ENCODE measurements around the gene PYDC2. TPM values are rescaled to one million over a fixed set of nuclear protein-coding genes. Genes with fewer than 3 reads are reported as not detected.

PYDC2 gene
- total RNA-seq, 1 donor from 2014 or later = not detected

- H3K27me3 Mint-ChIP-seq (ENCODE audit: low read depth) = no peaks in the 10 kb centered on the region
- no peaks in the 10 kb centered on the region for H3K36me3 Mint-ChIP-seq (ENCODE audit: low read depth)
- no peaks in the 10 kb centered on the region for H3K4me1 Mint-ChIP-seq
- H3K27ac Mint-ChIP-seq (ENCODE audit: unreplicated experiment) = no peak overlapping the region
- H3K4me3 Mint-ChIP-seq = no peak overlapping the region
- no peak for DNase-seq (ENCODE audit: low read depth, low spot score)
- no peak for TF ChIP-seq CTCF (conservative IDR thresholded peaks at IDR 0.05)
- no peaks in the 10 kb centered on the region for H3K9me3 Mint-ChIP-seq
Measured at GRCh38 chr3:191440532-191440931, 20.4 kb upstream of the PYDC2 start.

DNA sequence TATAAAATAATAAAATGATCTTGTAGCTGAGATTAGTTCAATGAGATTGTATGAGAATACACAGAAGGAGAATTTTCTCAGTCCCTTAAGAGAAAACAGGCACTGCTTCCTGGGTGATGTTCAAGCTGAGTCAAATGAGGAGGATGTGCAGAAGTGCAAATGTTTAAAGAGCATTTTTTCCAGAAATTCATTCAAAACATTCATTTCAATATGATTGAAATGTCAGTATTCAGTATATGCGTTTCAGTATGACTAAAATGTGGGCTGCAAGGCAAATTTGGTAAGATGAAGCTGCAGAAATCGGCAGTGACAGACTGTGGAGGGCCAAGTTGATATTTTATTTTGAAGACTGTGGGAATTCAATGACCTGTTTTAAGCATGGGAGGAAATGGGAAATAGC lies 19.3 kb upstream of the PYDC2 start:
- no peaks in the 10 kb centered on the region for H3K27me3 Mint-ChIP-seq (ENCODE audit: low read depth)
- H3K36me3 Mint-ChIP-seq (ENCODE audit: low read depth) = no peaks in the 10 kb centered on the region
- no peak overlapping the region for H3K4me3 Mint-ChIP-seq
- H3K4me1 Mint-ChIP-seq = no peaks in the 10 kb centered on the region
- no peak for TF ChIP-seq CTCF (conservative IDR thresholded peaks at IDR 0.05)
- H3K9me3 Mint-ChIP-seq = no peaks in the 10 kb centered on the region
- DNase-seq (ENCODE audit: low read depth, low spot score) = no peak
- no peak overlapping the region for H3K27ac Mint-ChIP-seq (ENCODE audit: unreplicated experiment)

DNA sequence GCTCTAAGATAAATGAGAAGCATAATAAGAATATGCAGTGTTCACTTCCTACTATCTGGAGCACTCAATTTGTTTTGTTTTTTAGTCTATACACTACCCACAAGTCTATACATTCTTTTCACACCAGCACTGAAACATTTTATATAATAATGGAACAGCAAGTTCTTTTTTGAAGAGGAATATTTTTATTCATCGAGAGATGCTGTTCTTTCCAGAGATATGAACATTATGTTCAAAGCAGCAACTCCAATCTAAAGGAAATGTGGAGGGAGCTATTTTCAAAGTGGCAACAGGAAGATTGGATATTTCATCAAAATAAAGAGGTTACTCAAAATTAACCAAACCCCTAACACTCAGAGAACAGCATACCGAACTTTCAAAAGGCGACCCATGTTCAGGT lies 16.4 kb upstream of the PYDC2 start:
- peaks cover 2% of the 10 kb centered on the region for H3K9me3 Mint-ChIP-seq
- TF ChIP-seq CTCF (conservative IDR thresholded peaks at IDR 0.05) = no peak
- H3K4me3 Mint-ChIP-seq = no peak overlapping the region
- no peaks in the 10 kb centered on the region for H3K27me3 Mint-ChIP-seq (ENCODE audit: low read depth)
- no peaks in the 10 kb centered on the region for H3K4me1 Mint-ChIP-seq
- no peaks in the 10 kb centered on the region for H3K36me3 Mint-ChIP-seq (ENCODE audit: low read depth)
- H3K27ac Mint-ChIP-seq (ENCODE audit: unreplicated experiment) = no peak overlapping the region
- DNase-seq (ENCODE audit: low read depth, low spot score) = no peak

DNA sequence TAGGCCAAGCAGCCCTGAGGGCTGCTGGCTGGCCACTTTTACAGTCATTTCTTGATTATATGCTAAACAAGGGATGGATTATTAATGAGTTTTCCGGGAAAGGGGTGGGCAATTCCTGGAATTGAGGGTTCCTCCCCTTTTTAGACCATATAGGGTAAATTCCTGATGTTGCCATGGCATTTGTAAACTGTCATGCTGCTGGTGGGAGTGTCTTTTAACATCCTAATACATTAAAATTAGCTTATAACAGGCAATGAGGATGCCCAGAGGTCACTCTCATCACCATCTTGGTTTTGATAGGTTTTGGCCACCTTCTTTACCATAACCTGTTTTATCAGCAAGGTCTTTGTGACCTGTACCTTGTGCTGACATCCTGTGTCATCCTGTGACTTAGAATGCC lies 11.7 kb upstream of the PYDC2 start:
- DNase-seq (ENCODE audit: low read depth, low spot score) = no peak
- Mint-ChIP-seq H3K36me3 (ENCODE audit: low read depth) (peaks cover 3% of the 10 kb centered on the region), H3K27ac (ENCODE audit: unreplicated experiment) (no peak overlapping the region), H3K4me3 (no peak overlapping the region), H3K27me3 (ENCODE audit: low read depth) (no peaks in the 10 kb centered on the region), H3K4me1 (no peaks in the 10 kb centered on the region), H3K9me3 (peaks cover 5% of the 10 kb centered on the region)
- no peak for TF ChIP-seq CTCF (conservative IDR thresholded peaks at IDR 0.05)

DNA sequence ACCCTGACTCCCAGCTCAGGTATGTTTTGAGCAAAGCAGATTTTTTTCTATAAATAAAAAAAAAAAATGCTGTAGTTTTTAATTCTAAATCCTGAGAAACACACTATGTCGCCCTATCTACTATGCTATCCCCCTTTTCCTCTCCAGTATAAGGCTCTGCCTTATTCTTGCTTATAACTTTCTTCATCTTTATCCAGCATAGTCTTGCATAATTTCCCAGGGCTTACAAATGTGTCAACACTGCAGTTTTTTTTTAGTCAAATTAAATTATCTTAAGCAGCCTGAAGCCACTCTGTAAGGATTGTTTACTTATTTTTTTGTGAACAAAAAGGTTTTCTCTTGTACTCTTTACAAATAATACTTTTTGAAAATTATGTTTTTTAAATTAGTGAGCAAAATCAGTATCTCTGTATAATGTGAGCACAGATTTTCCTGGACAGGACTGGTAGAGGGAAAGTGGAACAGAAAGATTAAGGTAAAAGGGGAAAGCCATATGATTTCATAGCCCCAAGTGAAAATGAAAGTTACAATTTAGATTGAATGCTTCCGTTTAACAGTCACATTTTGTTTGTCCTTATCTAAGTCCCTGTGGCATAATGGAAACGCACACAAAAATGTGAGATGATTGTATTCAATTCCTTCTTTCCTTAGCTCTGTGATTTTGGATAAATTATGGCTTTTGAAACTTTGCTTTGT lies 5.6 kb upstream of the PYDC2 start:
- H3K9me3 Mint-ChIP-seq = peaks cover 3% of the 10 kb centered on the region
- H3K36me3 Mint-ChIP-seq (ENCODE audit: low read depth) = peaks cover 3% of the 10 kb centered on the region
- H3K4me1 Mint-ChIP-seq = no peaks in the 10 kb centered on the region
- TF ChIP-seq CTCF (conservative IDR thresholded peaks at IDR 0.05) = no peak
- no peak for DNase-seq (ENCODE audit: low read depth, low spot score)
- no peak overlapping the region for H3K4me3 Mint-ChIP-seq
- no peak overlapping the region for H3K27ac Mint-ChIP-seq (ENCODE audit: unreplicated experiment)
- no peaks in the 10 kb centered on the region for H3K27me3 Mint-ChIP-seq (ENCODE audit: low read depth)
